ENCODE measurements around the gene YBX1.

The YBX1 gene

GRCh38 chr1:42735477-42736105 is 53.4 kb downstream of the YBX1 start:
- no peak for DNase-seq (ENCODE audit: low spot score)

GRCh38 chr1:42736152-42736551 is 53.9 kb downstream of the YBX1 start:
- DNase-seq (ENCODE audit: low spot score), result peak; percentile 31

GRCh38 chr1:42736571-42737200 is 54.5 kb downstream of the YBX1 start:
- DNase-seq (ENCODE audit: low spot score), result no peak

GRCh38 chr1:42737257-42737656 is 55.0 kb downstream of the YBX1 start:
- DNase-seq (ENCODE audit: low spot score), result no peak

DNA sequence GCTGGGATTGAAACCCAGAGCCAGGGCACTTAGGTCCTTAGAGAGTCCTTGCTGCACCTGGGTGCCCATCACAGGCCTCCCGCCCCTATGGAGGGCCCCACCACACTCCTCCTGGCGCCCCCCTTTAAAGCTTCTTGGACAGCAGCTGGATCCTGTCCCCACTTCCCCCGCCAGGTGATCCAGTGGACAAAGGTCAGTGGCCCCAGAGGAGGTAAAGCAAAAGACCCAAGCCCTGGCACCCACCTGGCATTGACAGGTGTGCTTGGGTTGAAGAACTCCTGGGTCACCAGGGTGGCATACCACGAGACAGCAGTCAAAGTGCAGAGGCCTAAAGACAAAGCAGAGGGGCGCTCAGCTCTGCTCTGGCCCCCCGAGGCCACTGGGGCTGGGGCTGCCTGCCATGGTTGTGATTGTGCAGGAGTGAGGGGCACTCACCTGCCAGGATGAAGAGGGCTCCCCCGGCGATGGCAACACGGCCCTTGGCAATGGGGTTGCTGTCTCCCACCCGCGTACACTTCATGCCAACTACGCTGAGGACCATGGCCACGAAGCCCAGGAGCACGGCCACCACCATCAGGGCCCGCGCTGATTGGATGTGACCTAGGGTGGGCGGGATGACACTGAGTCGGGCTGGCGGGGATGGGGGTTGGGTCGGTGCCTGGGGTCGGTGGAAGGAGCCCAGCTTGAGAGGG is 55.9 kb downstream of the YBX1 start:
- no peak for DNase-seq (ENCODE audit: low spot score)

DNA sequence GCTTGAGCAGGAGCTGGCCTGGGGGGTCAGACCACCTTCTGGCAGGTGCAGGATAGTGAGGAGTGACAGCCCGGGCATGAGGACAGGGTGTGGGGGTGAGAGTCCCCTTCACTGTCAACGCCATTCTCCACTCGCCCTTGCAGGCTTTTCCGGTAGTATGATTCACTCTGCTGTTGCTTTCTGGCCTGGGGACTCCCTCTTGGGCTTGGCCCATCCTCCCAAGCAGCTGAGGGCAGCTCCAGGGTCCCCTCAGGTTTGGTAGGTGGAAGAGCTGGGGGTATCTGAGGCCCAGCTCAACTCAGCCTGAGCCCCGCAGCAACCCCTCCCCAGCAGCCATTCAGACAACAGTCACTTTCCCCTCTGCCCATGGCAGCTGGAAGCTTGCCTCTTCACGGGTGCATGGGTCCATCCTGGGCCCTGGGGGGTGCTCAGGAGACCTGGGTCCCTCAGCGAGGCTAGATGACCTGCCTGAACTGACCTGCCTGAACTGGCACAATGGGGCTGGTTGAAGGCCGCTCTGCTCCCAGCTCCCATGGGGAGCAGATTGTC is 56.5 kb downstream of the YBX1 start:
- DNase-seq (ENCODE audit: low spot score), result no peak

DNA sequence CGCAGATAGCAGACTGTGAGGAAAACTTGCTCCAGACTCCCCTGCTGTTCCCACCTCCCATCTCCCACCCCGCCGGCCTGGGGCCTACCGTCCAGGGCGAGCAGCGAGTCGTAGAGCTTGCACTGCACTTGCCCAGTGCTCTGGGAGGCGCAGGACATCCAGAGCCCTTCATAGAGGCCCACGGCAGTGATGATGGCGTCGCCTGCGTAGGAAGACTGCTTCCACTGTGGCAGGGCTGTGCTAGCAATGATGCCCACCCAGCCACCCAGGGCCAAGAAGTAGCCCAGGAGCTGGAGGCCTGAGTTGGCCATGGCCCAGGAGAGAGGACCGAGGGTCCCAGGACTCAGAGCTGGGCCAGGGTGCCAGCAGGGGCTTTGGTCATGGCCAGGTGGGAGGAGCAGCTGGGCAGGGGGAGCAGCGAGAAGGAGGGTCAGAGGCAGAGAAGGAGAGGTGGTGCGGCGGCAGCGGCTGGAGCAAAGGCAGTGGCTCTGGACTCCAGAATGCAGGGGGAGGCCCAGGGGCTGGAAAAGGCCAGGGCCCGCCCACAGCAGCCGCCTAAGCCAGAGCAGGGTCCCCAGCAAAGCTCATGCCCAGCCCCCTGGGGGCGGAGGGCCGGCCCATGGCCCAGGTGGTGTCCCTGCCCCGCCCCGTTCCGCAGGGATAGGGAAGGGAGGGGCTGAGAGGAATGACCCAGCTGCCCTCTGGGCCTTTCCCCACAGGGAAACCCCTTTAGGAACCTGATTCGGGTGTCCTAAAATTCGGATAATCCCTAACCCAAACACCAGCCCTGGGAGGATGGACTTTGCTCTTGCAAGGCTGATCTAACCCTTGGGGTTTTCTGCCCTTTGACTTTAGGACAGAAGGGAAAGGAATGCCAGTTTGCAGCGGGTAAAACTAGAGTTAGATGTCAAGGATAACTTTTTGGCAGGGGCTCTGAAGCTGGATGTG is 57.8 kb downstream of the YBX1 start, which contains the start of gene CLDN19:
TSS of gene CLDN19 (minus strand) at position 484 of the 948 bp plus-strand sequence. CDS start at position 311, 173 bp downstream.
- DNase-seq (ENCODE audit: low spot score), result no peak

DNA sequence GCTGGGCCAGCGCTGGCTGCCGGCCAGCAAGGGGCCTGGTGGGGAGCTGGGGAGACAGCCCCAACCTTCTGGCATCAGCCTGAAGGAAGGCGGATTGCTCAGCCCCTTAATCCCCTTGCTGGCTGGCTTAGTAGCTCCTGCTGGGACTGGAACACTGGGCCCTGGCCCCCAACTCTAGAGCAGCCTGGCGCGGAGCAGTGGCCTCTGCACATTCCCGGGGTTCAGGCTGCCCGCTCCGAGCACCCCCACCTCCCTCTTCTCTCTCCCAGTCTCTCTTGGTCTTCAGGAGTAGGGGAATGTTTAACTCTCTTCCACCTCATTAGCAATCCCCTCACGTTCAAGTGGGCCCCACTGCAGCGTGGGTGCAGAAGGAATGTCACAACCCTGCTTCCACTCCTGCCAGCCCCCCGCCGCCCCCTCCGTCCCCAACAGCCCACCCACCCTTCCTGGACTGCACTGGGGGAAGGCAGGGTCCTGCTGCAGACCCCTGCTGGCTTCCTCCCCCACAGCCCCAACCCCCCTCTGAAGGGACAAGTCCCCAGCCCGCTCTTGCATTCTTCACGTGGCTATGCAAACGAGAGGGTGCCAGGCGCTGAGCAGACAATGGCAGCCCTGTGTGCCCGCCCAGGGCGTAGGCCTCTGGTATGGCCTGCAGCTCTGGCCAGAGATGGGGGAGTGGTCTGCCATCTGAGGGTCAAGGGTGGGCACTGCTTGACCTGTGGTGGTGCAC is 58.8 kb downstream of the YBX1 start:
- no peak for DNase-seq (ENCODE audit: low spot score)

DNA sequence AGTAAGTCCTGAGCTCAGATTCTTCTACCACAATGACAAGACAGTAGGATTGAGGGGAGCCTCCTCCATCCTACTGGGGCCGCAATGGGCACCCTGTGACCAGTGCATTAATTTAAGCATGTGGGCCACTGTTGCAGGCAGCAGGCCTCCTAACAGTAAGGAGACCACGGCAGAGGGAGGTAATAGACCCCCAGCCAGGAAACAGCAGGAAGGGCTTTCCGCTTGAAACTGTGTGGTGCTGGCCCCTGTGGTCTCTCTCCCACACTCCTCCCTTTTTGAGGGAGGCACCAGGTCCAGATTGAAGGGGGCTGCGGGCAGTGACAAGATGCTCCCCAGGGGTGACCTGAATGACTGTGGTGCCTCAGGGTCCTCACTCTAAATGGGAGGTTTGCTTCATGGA is 59.5 kb downstream of the YBX1 start:
- DNase-seq (ENCODE audit: low spot score), result no peak

- no peak for DNase-seq (ENCODE audit: low spot score)
Observed at GRCh38 chr1:42742141-42742540, 59.9 kb downstream of the YBX1 start.

GRCh38 chr1:42742617-42743316 is 60.5 kb downstream of the YBX1 start:
- no peak for DNase-seq (ENCODE audit: low spot score)

GRCh38 chr1:42743317-42744147 is 61.3 kb downstream of the YBX1 start:
- no peak for DNase-seq (ENCODE audit: low spot score)

GRCh38 chr1:42744148-42744413 is 61.9 kb downstream of the YBX1 start:
- DNase-seq (ENCODE audit: low spot score), result no peak

DNA sequence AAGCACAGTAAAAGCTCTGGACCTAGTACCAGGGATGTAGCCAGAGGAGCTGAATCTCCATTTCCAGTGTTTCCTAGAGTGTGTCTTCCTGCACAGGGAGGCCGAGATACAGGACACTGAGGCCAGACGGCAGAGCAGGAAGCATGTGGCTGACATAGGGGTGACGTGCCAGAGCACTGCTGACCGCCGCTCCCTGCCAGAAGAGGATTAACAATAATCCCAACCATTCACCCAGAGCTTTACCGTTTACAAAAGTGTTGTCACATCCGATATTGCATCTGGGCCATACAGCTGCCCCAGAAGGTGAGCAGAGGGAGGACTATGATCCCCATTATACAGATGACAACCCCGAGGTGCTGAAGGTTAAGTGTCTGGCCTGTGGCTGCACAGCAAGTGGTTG is 63.6 kb downstream of the YBX1 start:
- DNase-seq (ENCODE audit: low spot score), result no peak

DNA sequence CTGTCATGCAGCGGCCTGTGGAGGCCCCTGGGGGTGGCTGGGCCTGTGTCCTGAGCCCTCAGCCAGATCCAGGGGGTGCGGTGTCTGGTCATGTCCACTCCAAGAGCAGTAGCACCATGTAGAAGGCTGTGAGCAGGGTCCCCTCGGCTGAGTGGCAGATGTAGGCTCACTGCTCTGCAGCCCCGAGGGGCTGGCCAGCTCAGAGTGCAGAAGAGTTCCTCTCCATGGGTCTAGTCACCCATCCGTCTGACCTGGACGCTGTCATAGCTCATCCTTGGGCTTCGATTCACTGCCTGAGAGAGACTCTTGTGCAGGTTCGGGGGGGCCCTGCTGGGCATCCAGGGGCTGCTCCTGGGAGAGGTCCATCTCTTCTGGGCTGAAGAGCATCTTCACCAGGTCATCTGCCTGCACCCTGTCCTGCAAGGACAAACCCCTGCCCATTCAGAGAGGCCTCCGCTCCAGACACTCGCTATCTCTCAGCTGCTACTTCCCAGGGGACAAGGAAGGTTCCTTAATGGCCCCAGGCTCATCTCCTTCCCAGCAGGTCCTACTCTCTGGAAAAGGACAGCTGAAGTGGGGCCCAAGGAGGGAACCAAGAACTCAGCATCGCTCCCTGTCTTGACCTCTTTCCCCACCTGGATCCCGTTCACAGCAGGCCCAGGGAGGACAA is 64.4 kb downstream of the YBX1 start:
- no peak for DNase-seq (ENCODE audit: low spot score)

GRCh38 chr1:42747125-42747524 is 64.9 kb downstream of the YBX1 start:
- DNase-seq (ENCODE audit: low spot score), result no peak

- DNase-seq (ENCODE audit: low spot score), result no peak
Observed at GRCh38 chr1:42748021-42748420, 65.8 kb downstream of the YBX1 start.

DNA sequence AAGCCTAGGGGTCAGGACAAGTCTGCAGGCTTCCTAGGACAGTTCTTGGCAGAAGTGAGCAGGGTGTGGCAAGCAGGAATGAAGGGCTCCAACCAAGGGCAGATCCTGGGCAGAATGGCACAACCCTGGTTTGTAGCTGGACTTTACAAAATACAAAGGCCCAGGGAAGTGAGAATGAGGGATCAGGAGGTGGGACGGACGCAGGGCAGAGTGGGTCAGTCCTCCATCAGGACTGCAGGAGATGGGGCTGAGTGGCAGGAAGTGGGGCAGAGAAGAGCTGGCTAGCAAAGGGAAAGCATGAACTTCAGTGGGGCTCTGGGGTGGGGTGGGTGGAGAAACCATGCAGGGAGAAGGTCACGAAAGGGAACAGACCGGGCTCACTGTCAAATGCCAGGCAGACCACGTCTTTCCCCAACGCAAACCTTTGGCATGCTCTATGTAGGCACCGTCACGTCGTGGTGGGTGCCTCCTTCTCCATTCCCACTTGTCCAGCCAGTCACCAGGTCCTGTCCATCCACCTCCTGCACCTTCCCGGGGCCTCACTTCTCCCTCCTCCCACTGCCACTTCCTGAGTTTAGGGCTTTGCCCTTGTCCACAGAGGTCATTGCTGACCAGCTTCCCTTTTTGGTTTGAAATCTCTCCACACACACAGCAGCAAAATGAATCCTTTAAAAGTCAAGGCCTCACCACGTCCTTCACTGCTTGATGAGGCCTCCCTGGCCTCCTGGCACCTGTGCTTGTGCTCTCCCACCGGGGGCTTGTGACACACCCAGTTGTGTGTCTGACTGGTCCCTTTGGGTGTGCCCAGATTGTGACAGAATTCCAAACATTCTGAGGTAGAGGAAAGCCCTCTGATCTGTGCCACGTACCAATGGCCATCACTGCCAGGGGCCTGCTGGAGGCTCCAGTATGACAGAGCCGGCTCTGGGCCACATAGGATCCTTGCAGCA is 66.5 kb downstream of the YBX1 start:
- DNase-seq (ENCODE audit: low spot score), result no peak
